ENCODE data around the gene KRT3. TPM values are rescaled to one million over a fixed set of nuclear protein-coding genes. Genes with fewer than 3 reads are reported as not detected.

KRT3 gene
- polyA plus RNA-seq, 1 donor = not detected

GRCh38 chr12:52777566-52777965, 18.4 kb downstream of the KRT3 start:
- H3K27me3 ChIP-seq (ENCODE audit: control insufficient read depth, insufficient read depth, low read length) = peaks cover 31% of the 10 kb centered on the region
- no peak overlapping the region for H3K27ac ChIP-seq (ENCODE audit: low read length)
- no peaks in the 10 kb centered on the region for H3K36me3 ChIP-seq (ENCODE audit: control insufficient read depth, insufficient read depth, low read length)
- WGBS (ENCODE audit: insufficient coverage, low lambda C conversion rate) = no CpG with 5 or more reads among the region's 4 CpGs
- H3K9me3 ChIP-seq (ENCODE audit: control insufficient read depth, low read depth, low read length) = no peaks in the 10 kb centered on the region
- no peaks in the 10 kb centered on the region for H3K4me1 ChIP-seq (ENCODE audit: control insufficient read depth, insufficient read depth, low read length)
- H3K4me3 ChIP-seq (ENCODE audit: low read length) = no peak overlapping the region
- DNase-seq = no peak

- H3K27me3 ChIP-seq (ENCODE audit: control insufficient read depth, insufficient read depth, low read length) = peaks cover 31% of the 10 kb centered on the region
- no CpG with 5 or more reads among the region's 8 CpGs for WGBS (ENCODE audit: insufficient coverage, low lambda C conversion rate)
- no peaks in the 10 kb centered on the region for H3K4me1 ChIP-seq (ENCODE audit: control insufficient read depth, insufficient read depth, low read length)
- no peak within 1 kb of the TSS for H3K27ac ChIP-seq (ENCODE audit: low read length)
- no peak within 1 kb of the TSS for H3K4me3 ChIP-seq (ENCODE audit: low read length)
- DNase-seq = no peak
- H3K36me3 ChIP-seq (ENCODE audit: control insufficient read depth, insufficient read depth, low read length) = no peaks in the 10 kb centered on the region
- no peaks in the 10 kb centered on the region for H3K9me3 ChIP-seq (ENCODE audit: control insufficient read depth, low read depth, low read length)
These were observed 19.0 kb downstream of the KRT3 start, which contains the start of gene KRT76 for GRCh38 chr12:52776913-52777395. TSS of gene KRT76 (minus strand) at chr12:52777345. CDS start at chr12:52777291, 54 bp downstream.

GRCh38 chr12:52776435-52776834, 19.5 kb downstream of the KRT3 start:
- DNase-seq = no peak
- WGBS (ENCODE audit: insufficient coverage, low lambda C conversion rate) = no CpG with 5 or more reads among the region's 5 CpGs

GRCh38 chr12:52774629-52775250, 21.2 kb downstream of the KRT3 start:
- WGBS (ENCODE audit: insufficient coverage, low lambda C conversion rate) = no CpG with 5 or more reads among the region's 8 CpGs
- DNase-seq = no peak
- no peak overlapping the region for H3K4me3 ChIP-seq (ENCODE audit: low read length)
- no peaks in the 10 kb centered on the region for H3K9me3 ChIP-seq (ENCODE audit: control insufficient read depth, low read depth, low read length)
- H3K4me1 ChIP-seq (ENCODE audit: control insufficient read depth, insufficient read depth, low read length) = no peaks in the 10 kb centered on the region
- H3K36me3 ChIP-seq (ENCODE audit: control insufficient read depth, insufficient read depth, low read length) = no peaks in the 10 kb centered on the region
- H3K27me3 ChIP-seq (ENCODE audit: control insufficient read depth, insufficient read depth, low read length) = peaks cover 20% of the 10 kb centered on the region
- H3K27ac ChIP-seq (ENCODE audit: low read length) = no peak overlapping the region

More at GRCh38 chr12:52776435-52776834, 19.5 kb downstream of the KRT3 start:
- no peaks in the 10 kb centered on the region for H3K36me3 ChIP-seq (ENCODE audit: control insufficient read depth, insufficient read depth, low read length)
- no peaks in the 10 kb centered on the region for H3K4me1 ChIP-seq (ENCODE audit: control insufficient read depth, insufficient read depth, low read length)
- H3K9me3 ChIP-seq (ENCODE audit: control insufficient read depth, low read depth, low read length) = no peaks in the 10 kb centered on the region
- H3K27me3 ChIP-seq (ENCODE audit: control insufficient read depth, insufficient read depth, low read length) = peaks cover 26% of the 10 kb centered on the region
- H3K27ac ChIP-seq (ENCODE audit: low read length) = no peak overlapping the region
- no peak overlapping the region for H3K4me3 ChIP-seq (ENCODE audit: low read length)

GRCh38 chr12:52772772-52773171, 23.1 kb downstream of the KRT3 start:
- H3K36me3 ChIP-seq (ENCODE audit: control insufficient read depth, insufficient read depth, low read length) = no peaks in the 10 kb centered on the region
- H3K4me1 ChIP-seq (ENCODE audit: control insufficient read depth, insufficient read depth, low read length) = no peaks in the 10 kb centered on the region
- no peaks in the 10 kb centered on the region for H3K9me3 ChIP-seq (ENCODE audit: control insufficient read depth, low read depth, low read length)
- H3K27ac ChIP-seq (ENCODE audit: low read length) = no peak overlapping the region
- H3K27me3 ChIP-seq (ENCODE audit: control insufficient read depth, insufficient read depth, low read length) = peaks cover 12% of the 10 kb centered on the region
- H3K4me3 ChIP-seq (ENCODE audit: low read length) = no peak overlapping the region
- DNase-seq = no peak
- WGBS (ENCODE audit: insufficient coverage, low lambda C conversion rate) = 82% methylated on average over 2 of the region's 3 CpGs

GRCh38 chr12:52772188-52772587, 23.7 kb downstream of the KRT3 start:
- Histone ChIP-seq H3K36me3 (ENCODE audit: control insufficient read depth, insufficient read depth, low read length) (no peaks in the 10 kb centered on the region), H3K4me3 (ENCODE audit: low read length) (no peak overlapping the region), H3K4me1 (ENCODE audit: control insufficient read depth, insufficient read depth, low read length) (no peaks in the 10 kb centered on the region), H3K9me3 (ENCODE audit: control insufficient read depth, low read depth, low read length) (no peaks in the 10 kb centered on the region), H3K27me3 (ENCODE audit: control insufficient read depth, insufficient read depth, low read length) (peaks cover 12% of the 10 kb centered on the region), H3K27ac (ENCODE audit: low read length) (no peak overlapping the region)
- WGBS (ENCODE audit: insufficient coverage, low lambda C conversion rate) = no CpG with 5 or more reads among the region's 4 CpGs
- no peak for DNase-seq

GRCh38 chr12:52771505-52771904, 24.4 kb downstream of the KRT3 start:
- H3K9me3 ChIP-seq (ENCODE audit: control insufficient read depth, low read depth, low read length) = no peaks in the 10 kb centered on the region
- H3K27me3 ChIP-seq (ENCODE audit: control insufficient read depth, insufficient read depth, low read length) = peaks cover 12% of the 10 kb centered on the region
- no CpG with 5 or more reads among the region's 4 CpGs for WGBS (ENCODE audit: insufficient coverage, low lambda C conversion rate)

GRCh38 chr12:52771088-52771487, 24.8 kb downstream of the KRT3 start:
- H3K36me3 ChIP-seq (ENCODE audit: control insufficient read depth, insufficient read depth, low read length) = no peaks in the 10 kb centered on the region
- no peaks in the 10 kb centered on the region for H3K9me3 ChIP-seq (ENCODE audit: control insufficient read depth, low read depth, low read length)
- H3K4me1 ChIP-seq (ENCODE audit: control insufficient read depth, insufficient read depth, low read length) = no peaks in the 10 kb centered on the region
- no peak for DNase-seq
- no CpG with 5 or more reads among the region's 6 CpGs for WGBS (ENCODE audit: insufficient coverage, low lambda C conversion rate)
- no peak overlapping the region for H3K27ac ChIP-seq (ENCODE audit: low read length)
- peaks cover 12% of the 10 kb centered on the region for H3K27me3 ChIP-seq (ENCODE audit: control insufficient read depth, insufficient read depth, low read length)
- H3K4me3 ChIP-seq (ENCODE audit: low read length) = no peak overlapping the region

More at GRCh38 chr12:52771505-52771904, 24.4 kb downstream of the KRT3 start:
- no peaks in the 10 kb centered on the region for H3K36me3 ChIP-seq (ENCODE audit: control insufficient read depth, insufficient read depth, low read length)
- no peak for DNase-seq
- no peaks in the 10 kb centered on the region for H3K4me1 ChIP-seq (ENCODE audit: control insufficient read depth, insufficient read depth, low read length)
- no peak overlapping the region for H3K4me3 ChIP-seq (ENCODE audit: low read length)
- H3K27ac ChIP-seq (ENCODE audit: low read length) = no peak overlapping the region

- Histone ChIP-seq H3K27ac (ENCODE audit: low read length) (no peak overlapping the region), H3K9me3 (ENCODE audit: control insufficient read depth, low read depth, low read length) (no peaks in the 10 kb centered on the region), H3K27me3 (ENCODE audit: control insufficient read depth, insufficient read depth, low read length) (peaks cover 11% of the 10 kb centered on the region), H3K36me3 (ENCODE audit: control insufficient read depth, insufficient read depth, low read length) (no peaks in the 10 kb centered on the region), H3K4me3 (ENCODE audit: low read length) (no peak overlapping the region), H3K4me1 (ENCODE audit: control insufficient read depth, insufficient read depth, low read length) (no peaks in the 10 kb centered on the region)
- no peak for DNase-seq
These were observed 26.0 kb downstream of the KRT3 start for GRCh38 chr12:52769946-52770345.

- Histone ChIP-seq H3K9me3 (ENCODE audit: control insufficient read depth, low read depth, low read length) (no peaks in the 10 kb centered on the region), H3K27ac (ENCODE audit: low read length) (no peak overlapping the region), H3K36me3 (ENCODE audit: control insufficient read depth, insufficient read depth, low read length) (no peaks in the 10 kb centered on the region), H3K4me1 (ENCODE audit: control insufficient read depth, insufficient read depth, low read length) (no peaks in the 10 kb centered on the region), H3K27me3 (ENCODE audit: control insufficient read depth, insufficient read depth, low read length) (peaks cover 7% of the 10 kb centered on the region), H3K4me3 (ENCODE audit: low read length) (no peak overlapping the region)
- WGBS (ENCODE audit: insufficient coverage, low lambda C conversion rate) = no CpG with 5 or more reads among the region's 3 CpGs
- no peak for DNase-seq
These were observed 26.6 kb downstream of the KRT3 start for GRCh38 chr12:52769354-52769753.

All from large intestine (tissue), 3 donors.